ENCODE measurements around the gene CD4.
"Not testable (repeated sequence)": the region's sequence is repeated elsewhere in the genome, so short reads cannot be mapped to it uniquely, and the experiment has no call there.

The CD4 gene

DNA sequence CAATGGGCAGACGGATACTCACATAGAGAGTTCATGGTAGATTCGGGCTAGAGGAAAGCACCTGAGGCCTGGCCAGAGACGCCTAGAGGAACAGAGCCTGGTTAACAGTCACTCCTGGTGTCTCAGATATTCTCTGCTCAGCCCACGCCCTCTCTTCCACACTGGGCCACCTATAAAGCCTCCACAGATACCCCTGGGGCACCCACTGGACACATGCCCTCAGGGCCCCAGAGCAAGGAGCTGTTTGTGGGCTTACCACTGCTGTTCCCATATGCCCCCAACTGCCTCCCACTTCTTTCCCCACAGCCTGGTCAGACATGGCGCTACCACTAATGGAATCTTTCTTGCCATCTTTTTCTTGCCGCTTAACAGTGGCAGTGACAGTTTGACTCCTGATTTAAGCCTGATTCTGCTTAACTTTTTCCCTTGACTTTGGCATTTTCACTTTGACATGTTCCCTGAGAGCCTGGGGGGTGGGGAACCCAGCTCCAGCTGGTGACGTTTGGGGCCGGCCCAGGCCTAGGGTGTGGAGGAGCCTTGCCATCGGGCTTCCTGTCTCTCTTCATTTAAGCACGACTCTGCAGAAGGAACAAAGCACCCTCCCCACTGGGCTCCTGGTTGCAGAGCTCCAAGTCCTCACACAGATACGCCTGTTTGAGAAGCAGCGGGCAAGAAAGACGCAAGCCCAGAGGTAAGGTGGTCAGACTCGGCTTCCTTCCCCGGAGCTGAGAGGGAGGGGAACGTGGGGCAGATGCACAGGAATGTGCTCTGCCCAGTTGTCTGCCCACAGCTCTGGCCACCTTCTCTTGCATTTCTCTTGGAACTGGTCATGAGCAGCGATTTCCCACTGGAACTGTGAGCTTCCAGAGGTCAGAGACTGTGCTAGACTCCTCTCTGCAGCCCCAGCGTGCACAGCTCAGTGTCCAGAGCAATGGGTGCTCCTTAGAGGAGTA is at the start of gene CD4:
CD4 (plus strand) TSS at position 557 of the 953 bp plus-strand sequence. CDS start 10,611 bp downstream, outside the sequence.
- Mint-ChIP-seq H3K27me3 (ENCODE audit: low read depth) (no peaks in the 10 kb centered on the region), H3K4me3 (peak within 1 kb of the TSS; percentile 97), H3K9me3 (no peaks in the 10 kb centered on the region), H3K36me3 (ENCODE audit: low read depth) (peaks cover 23% of the 10 kb centered on the region), H3K4me1 (ENCODE audit: low read depth) (peaks cover 54% of the 10 kb centered on the region), H3K27ac (peak within 1 kb of the TSS; percentile 95)
- DNase-seq (ENCODE audit: low spot score) = peak; percentile 87

DNA sequence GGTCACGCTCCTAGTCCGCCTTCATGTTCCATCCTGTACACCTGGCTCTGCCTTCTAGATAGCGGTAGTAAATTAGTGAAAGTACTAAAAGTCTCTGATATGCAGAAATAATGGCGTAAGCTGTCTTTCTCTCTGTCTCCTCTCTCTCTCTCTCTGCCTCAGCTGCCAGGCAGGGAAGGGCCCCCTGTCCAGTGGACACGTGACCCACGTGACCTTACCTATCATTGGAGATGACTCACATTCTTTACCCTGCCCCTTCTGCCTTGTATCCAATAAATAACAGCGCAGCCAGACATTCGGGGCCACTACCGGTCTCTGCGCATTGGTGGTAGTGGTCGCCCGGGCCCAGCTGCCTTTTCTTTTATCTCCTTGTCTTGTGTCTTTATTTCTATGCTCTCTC is 47.2 kb upstream of the CD4 start:
- H3K9me3 Mint-ChIP-seq; H3K27me3 Mint-ChIP-seq (ENCODE audit: low read depth); H3K4me3 Mint-ChIP-seq; H3K27ac Mint-ChIP-seq; DNase-seq (ENCODE audit: low spot score): not testable (repeated sequence)
- peaks cover 16% of the 10 kb centered on the region for H3K4me1 Mint-ChIP-seq (ENCODE audit: low read depth)
- H3K36me3 Mint-ChIP-seq (ENCODE audit: low read depth) = peaks cover 15% of the 10 kb centered on the region

DNA sequence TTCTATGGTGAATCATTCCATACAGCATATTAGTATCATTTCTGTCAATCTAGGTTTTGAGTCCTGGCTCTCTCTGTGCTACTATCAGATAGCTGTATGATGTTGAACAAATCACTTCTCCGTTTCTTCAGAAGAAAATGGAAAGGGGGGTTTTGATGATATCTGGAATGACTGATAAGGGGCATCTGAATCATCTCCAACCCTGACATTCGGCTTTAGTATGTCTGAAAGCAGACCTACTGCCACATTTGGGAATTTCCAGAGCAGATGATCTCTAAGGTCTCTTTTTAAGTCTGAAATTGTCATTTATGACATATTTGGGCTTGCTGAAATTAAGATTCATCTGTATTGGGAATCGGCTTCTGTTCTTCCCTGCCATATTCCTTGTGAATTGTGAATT is 46.5 kb upstream of the CD4 start:
- DNase-seq (ENCODE audit: low spot score) = peak; percentile 14
- peaks cover 16% of the 10 kb centered on the region for H3K4me1 Mint-ChIP-seq (ENCODE audit: low read depth)
- peaks cover 22% of the 10 kb centered on the region for H3K36me3 Mint-ChIP-seq (ENCODE audit: low read depth)
- H3K27ac Mint-ChIP-seq = no peak overlapping the region
- H3K9me3 Mint-ChIP-seq = peaks cover 8% of the 10 kb centered on the region
- H3K4me3 Mint-ChIP-seq = no peak overlapping the region
- H3K27me3 Mint-ChIP-seq (ENCODE audit: low read depth) = no peaks in the 10 kb centered on the region

DNA sequence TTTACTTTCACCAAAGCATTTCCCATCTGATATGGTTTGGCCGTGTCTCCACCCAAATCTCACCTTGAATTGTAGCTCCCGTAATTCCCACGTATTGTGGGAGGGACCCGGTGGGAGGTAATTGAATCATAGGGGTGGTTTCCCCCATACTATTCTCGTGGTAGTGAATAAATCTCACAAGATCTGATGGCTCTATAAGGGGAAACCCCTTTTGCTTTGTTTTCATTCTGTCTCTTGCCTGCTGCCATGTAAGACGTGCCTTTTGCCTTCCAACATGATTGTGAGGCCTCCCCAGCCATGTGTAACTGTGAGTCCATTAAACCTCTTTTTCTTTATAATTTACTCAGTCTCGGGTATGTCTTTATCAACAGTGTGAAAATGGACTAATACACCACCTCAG is 46.0 kb upstream of the CD4 start:
- H3K27ac Mint-ChIP-seq; H3K4me3 Mint-ChIP-seq; H3K27me3 Mint-ChIP-seq (ENCODE audit: low read depth); H3K9me3 Mint-ChIP-seq: not testable (repeated sequence)
- peak; percentile 16 for DNase-seq (ENCODE audit: low spot score)
- Mint-ChIP-seq H3K36me3 (ENCODE audit: low read depth) (peaks cover 27% of the 10 kb centered on the region), H3K4me1 (ENCODE audit: low read depth) (peaks cover 16% of the 10 kb centered on the region)

- no peaks in the 10 kb centered on the region for H3K27me3 Mint-ChIP-seq (ENCODE audit: low read depth)
- peak overlapping the region; percentile 79 for H3K27ac Mint-ChIP-seq
- H3K36me3 Mint-ChIP-seq (ENCODE audit: low read depth) = peaks cover 45% of the 10 kb centered on the region
- DNase-seq (ENCODE audit: low spot score) = no peak
- H3K4me3 Mint-ChIP-seq = peak overlapping the region; percentile 29
- H3K4me1 Mint-ChIP-seq (ENCODE audit: low read depth) = peaks cover 18% of the 10 kb centered on the region
- peaks cover 8% of the 10 kb centered on the region for H3K9me3 Mint-ChIP-seq
Observed at GRCh38 chr12:6745741-6746525, 43.4 kb upstream of the CD4 start.

- H3K4me3 Mint-ChIP-seq = no peak overlapping the region
- peaks cover 54% of the 10 kb centered on the region for H3K36me3 Mint-ChIP-seq (ENCODE audit: low read depth)
- peaks cover 27% of the 10 kb centered on the region for H3K4me1 Mint-ChIP-seq (ENCODE audit: low read depth)
- peak overlapping the region; percentile 59 for H3K27ac Mint-ChIP-seq
- no peak for DNase-seq (ENCODE audit: low spot score)
- no peaks in the 10 kb centered on the region for H3K27me3 Mint-ChIP-seq (ENCODE audit: low read depth)
- peaks cover 8% of the 10 kb centered on the region for H3K9me3 Mint-ChIP-seq
Observed at GRCh38 chr12:6747216-6747615, 42.1 kb upstream of the CD4 start.

GRCh38 chr12:6748761-6749160 is 40.6 kb upstream of the CD4 start:
- peaks cover 32% of the 10 kb centered on the region for H3K4me1 Mint-ChIP-seq (ENCODE audit: low read depth)
- no peak for DNase-seq (ENCODE audit: low spot score)
- no peaks in the 10 kb centered on the region for H3K27me3 Mint-ChIP-seq (ENCODE audit: low read depth)
- no peaks in the 10 kb centered on the region for H3K9me3 Mint-ChIP-seq
- peaks cover 50% of the 10 kb centered on the region for H3K36me3 Mint-ChIP-seq (ENCODE audit: low read depth)
- no peak overlapping the region for H3K4me3 Mint-ChIP-seq
- no peak overlapping the region for H3K27ac Mint-ChIP-seq

GRCh38 chr12:6750506-6750905 is 38.8 kb upstream of the CD4 start:
- Mint-ChIP-seq H3K27me3 (ENCODE audit: low read depth) (no peaks in the 10 kb centered on the region), H3K36me3 (ENCODE audit: low read depth) (peaks cover 43% of the 10 kb centered on the region), H3K9me3 (no peaks in the 10 kb centered on the region), H3K4me1 (ENCODE audit: low read depth) (peaks cover 29% of the 10 kb centered on the region), H3K27ac (no peak overlapping the region), H3K4me3 (no peak overlapping the region)
- no peak for DNase-seq (ENCODE audit: low spot score)

DNA sequence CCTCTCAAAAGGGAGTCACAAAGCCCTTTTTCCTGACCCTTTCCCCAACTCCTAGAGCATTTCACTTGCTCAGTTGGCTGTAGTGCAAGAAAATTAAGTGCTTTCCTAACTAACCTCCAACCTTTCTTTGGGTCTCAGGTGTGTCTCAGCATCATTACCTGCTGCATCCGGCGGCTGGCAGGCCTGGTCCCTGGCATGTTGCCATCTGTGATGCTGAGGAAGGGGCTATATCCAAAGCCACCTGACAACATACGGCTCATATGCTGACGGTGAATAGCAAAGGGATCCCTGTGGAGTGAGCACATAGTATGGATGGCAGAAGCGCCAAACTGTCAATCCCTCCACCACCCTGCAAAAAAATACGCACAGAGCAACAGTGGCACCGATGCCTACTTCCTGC is 37.6 kb upstream of the CD4 start:
- Mint-ChIP-seq H3K4me1 (ENCODE audit: low read depth) (peaks cover 24% of the 10 kb centered on the region), H3K9me3 (no peaks in the 10 kb centered on the region), H3K36me3 (ENCODE audit: low read depth) (peaks cover 40% of the 10 kb centered on the region)

DNA sequence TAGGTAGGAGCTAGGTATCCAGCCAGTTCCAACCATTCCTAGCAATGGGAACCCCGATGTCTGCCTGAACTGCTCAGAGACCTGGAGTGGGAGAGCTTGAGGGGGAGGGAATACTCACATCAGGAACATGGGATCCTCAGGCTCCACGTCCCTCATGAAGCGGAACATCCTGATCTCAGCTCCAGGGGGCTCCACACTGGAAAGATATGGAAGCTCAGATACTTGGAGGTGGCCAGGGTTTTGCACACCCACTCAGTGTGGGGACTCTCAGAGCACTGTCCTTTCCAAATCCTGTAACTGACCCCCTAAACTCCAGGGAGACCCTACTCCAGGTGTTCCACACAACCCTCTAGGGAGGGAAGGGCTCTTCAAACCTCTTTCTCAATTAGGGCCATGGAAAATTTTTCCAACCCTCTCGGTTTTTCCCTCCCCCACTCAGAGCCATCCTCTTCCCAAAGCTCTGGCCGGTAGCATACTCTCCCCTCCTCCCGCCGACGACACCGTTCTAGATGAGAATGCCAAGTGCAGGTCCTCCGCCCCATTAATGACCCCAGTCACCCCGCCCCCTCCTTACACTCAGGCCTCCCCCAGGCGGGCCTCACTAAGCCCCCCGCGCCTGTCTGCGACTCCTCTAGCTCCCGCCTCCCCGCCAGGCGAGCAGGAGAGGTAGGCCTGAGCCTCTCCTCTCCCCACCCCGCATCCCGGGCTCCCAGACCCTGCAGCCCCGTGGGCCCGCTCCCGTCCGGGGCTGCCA is 37.0 kb upstream of the CD4 start:
- peaks cover 37% of the 10 kb centered on the region for H3K36me3 Mint-ChIP-seq (ENCODE audit: low read depth)
- no peaks in the 10 kb centered on the region for H3K9me3 Mint-ChIP-seq
- peak overlapping the region; percentile 98 for H3K27ac Mint-ChIP-seq
- peaks cover 2% of the 10 kb centered on the region for H3K27me3 Mint-ChIP-seq (ENCODE audit: low read depth)
- no peak for DNase-seq (ENCODE audit: low spot score)
- H3K4me3 Mint-ChIP-seq = peak overlapping the region; percentile 94
- H3K4me1 Mint-ChIP-seq (ENCODE audit: low read depth) = peaks cover 27% of the 10 kb centered on the region

More for the DNA sequence above, 37.6 kb upstream of the CD4 start:
- peak overlapping the region; percentile 98 for H3K27ac Mint-ChIP-seq
- peak overlapping the region; percentile 94 for H3K4me3 Mint-ChIP-seq
- no peaks in the 10 kb centered on the region for H3K27me3 Mint-ChIP-seq (ENCODE audit: low read depth)
- no peak for DNase-seq (ENCODE audit: low spot score)

DNA sequence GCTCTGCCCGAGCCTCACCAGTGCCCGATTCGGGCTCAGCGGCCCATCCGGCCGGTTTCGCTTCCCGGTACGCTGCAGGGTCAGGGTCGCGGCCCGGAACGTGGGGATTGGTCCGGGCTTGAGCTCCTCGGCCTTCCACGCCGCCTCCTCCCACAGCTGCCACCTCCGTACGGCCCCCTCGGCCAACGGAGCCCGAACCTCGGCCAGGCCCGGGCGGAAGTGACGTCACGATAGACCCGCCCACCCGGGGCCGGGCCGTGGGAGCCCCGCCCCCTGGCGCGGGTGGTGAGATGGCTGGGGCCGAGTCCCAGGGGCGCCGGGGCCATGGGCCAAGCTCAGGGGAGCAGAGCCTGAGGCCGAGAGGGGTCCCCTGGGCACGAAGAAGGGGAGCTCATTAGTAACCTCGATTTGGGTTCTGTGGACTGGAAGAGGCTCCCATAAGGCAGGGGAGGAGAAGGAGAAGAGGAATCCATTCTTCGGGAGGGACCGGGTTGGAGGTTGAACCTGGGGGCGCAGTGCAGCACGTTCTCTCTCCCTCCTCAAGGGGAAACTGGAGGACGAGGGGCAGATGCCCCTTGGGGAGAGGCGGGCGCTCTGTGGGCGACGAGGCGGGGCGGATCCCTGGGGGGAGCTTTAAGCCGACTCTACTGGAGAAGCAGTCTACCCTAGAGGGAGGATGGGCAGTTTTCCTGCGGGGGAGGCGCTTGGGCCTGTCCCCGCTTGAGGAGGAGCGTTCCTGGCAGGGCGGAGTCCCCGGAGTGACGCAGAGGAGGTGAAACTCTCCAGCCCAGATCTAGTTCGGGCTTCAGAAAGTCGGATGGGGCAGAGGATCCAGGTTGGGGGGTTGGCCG is 36.2 kb upstream of the CD4 start, which contains the start of gene MLF2:
MLF2 (minus strand) TSS at position 221 of the 851 bp plus-strand sequence. CDS start 807 bp downstream, outside the sequence.
- no peaks in the 10 kb centered on the region for H3K9me3 Mint-ChIP-seq

GRCh38 chr12:6753772-6754356 is 35.5 kb upstream of the CD4 start:
- no peaks in the 10 kb centered on the region for H3K9me3 Mint-ChIP-seq
- H3K36me3 Mint-ChIP-seq (ENCODE audit: low read depth) = peaks cover 24% of the 10 kb centered on the region
- H3K4me1 Mint-ChIP-seq (ENCODE audit: low read depth) = peaks cover 36% of the 10 kb centered on the region
- no peak for DNase-seq (ENCODE audit: low spot score)
- H3K27me3 Mint-ChIP-seq (ENCODE audit: low read depth) = peaks cover 2% of the 10 kb centered on the region
- peak overlapping the region; percentile 98 for H3K27ac Mint-ChIP-seq
- peak overlapping the region; percentile 94 for H3K4me3 Mint-ChIP-seq

More for the DNA sequence above, 36.2 kb upstream of the CD4 start, which contains the start of gene MLF2:
- peak within 1 kb of the TSS; percentile 98 for H3K27ac Mint-ChIP-seq
- peaks cover 2% of the 10 kb centered on the region for H3K27me3 Mint-ChIP-seq (ENCODE audit: low read depth)
- H3K36me3 Mint-ChIP-seq (ENCODE audit: low read depth) = peaks cover 29% of the 10 kb centered on the region
- peak; percentile 97 for DNase-seq (ENCODE audit: low spot score)
- H3K4me3 Mint-ChIP-seq = peak within 1 kb of the TSS; percentile 94
- H3K4me1 Mint-ChIP-seq (ENCODE audit: low read depth) = peaks cover 30% of the 10 kb centered on the region
